RWPE1 (cell line): Measurements from ENCODE around the gene KDM4B.

Experiments
- CTCF ChIA-PET: fragments of 350-600 bp; sonication (Branson Sonifier 250); formaldehyde crosslinking; extraction: SDS; loops from one replicate; lab custom pipeline; 2021; lab: Yijun Ruan, JAX
- POLR2A ChIA-PET: fragments of 400-600 bp; formaldehyde crosslinking; extraction: SDS; loops from one replicate; lab custom pipeline; 2020; ENCODE audit warnings: antibody characterized with exemption; ENCODE audit not compliant: low non-redundant PET; lab: Yijun Ruan, JAX
- DNase-seq: peaks from one replicate; pipeline ENCODE4 v3.0.0; 2012; ENCODE audit warnings: low spot score
- H3K27ac ChIP-seq: fragments of 450-650 bp; 2 replicates; pipeline ENCODE4 v1.5.1; 2017
- TF ChIP-seq, protein P1 (sequence below): fragments of 450-650 bp; conservative IDR thresholded peaks from 2 replicates; pipeline ENCODE4 v1.5.1; 2017; ENCODE audit warnings: low read depth, mild to moderate bottlenecking

KDM4B gene

DNA sequence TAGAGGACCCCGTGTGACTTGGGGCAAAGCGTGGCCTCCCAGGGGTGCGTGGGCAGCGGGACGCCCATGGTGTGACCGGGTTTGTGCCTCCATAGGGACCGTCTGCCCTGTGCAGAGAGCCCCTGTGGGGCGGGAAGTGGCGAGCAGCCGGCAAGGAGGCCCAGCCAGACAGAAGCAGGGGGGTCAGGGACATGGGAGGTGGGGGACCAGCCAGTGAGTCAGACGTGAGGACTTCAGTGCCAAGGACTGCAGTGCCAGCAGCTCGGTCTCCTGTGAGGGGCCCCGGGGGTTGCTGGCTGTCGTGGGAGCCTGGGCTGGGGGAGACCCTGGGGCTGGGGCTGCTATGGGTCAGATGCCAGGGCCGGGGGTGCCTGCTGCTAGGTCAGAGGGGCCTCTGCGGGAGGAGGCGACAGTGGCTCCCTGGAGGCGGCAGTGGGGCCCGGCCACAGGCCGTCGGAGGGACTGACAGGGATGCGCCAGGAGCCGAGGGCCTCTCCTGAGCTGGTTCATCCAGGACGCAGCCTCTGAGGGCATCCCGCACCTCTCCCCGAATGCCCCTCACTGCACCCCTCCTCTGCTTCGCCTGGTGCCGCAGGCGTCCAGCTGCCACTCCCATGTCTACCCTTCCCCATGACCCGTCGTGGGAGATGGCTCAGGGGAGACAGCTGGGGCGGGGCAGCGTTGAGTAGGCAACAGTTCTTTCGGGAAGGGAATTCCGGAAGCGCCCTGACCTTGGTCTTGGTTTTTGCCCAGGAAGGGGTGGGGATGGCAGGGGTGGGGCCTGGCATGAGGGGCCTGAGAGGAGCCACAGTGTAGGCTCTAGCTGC lies 80.0 kb downstream of the KDM4B start:
- CTCF ChIA-PET, result interaction anchor here (0.6 to 1.4 kb wide), 29 partner anchors 10 to 1223 kb away, joined by 3 to 7 read pairs (median 4); no protein-coding TSS in a partner anchor
- peak overlapping the region; percentile 90 for H3K27ac ChIP-seq
- TF ChIP-seq, protein P1, sequence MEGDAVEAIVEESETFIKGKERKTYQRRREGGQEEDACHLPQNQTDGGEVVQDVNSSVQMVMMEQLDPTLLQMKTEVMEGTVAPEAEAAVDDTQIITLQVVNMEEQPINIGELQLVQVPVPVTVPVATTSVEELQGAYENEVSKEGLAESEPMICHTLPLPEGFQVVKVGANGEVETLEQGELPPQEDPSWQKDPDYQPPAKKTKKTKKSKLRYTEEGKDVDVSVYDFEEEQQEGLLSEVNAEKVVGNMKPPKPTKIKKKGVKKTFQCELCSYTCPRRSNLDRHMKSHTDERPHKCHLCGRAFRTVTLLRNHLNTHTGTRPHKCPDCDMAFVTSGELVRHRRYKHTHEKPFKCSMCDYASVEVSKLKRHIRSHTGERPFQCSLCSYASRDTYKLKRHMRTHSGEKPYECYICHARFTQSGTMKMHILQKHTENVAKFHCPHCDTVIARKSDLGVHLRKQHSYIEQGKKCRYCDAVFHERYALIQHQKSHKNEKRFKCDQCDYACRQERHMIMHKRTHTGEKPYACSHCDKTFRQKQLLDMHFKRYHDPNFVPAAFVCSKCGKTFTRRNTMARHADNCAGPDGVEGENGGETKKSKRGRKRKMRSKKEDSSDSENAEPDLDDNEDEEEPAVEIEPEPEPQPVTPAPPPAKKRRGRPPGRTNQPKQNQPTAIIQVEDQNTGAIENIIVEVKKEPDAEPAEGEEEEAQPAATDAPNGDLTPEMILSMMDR, result no peak
- POLR2A ChIA-PET, result no interaction called here
- no peak for DNase-seq

DNA sequence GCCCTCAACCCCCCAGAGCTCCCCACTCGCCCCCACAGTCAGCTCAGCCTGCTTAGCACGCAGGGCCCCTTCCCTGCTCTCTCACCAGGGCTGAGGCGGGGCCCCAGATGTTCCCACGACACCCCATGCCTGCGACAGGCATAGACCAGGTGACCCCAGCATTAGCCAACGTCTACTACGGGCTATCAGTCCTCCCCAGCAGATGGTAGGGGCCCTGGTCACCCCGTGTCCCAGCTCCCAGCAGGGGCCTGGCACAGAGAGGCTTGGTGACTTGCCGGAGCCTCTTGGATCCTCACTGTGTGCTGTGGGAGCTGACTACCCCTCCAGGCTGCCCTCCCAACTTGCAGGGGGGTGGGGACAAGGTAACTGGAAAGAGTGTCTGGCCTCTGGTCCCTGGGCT lies 80.6 kb downstream of the KDM4B start:
- DNase-seq, result no peak
- ChIA-PET CTCF (interaction anchor here (0.6 to 1.4 kb wide), 2 partner anchors 35 to 233 kb away, joined by 4 read pairs; no protein-coding TSS in a partner anchor), POLR2A (no interaction called here)
- H3K27ac ChIP-seq, result peak overlapping the region; percentile 90
- TF ChIP-seq, protein P1, result no peak

DNA sequence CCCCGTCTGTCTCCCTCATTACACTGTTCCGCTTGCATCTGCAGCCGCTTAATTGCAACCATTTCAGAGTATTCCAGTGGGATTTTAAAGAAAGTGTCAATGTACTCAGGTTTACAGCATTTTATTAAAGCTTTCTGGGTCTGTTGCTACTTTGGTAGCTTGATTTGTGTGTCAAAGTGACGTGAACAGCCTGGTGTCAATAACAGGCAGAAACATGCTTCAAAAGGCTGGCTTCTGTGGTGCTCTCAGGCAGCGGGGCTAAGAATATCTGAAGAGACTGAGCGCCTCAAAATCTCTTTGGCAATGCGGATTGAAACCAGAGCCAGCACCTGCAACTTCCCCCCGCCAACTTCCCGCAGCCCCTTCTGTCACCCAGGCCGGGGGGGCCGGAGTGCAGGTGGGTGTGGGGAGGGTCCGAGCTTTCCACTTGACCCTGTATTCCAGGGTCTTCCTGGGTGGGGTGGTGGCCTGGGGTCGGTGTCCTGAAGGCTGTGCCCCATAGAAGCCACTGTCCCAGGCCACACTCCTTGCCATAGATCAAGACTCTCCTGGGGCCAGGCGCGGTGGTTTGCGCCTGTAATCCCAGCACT lies 81.2 kb downstream of the KDM4B start:
- CTCF ChIA-PET, result interaction anchor here (0.7 kb wide), 1 partner anchor 215 kb away, joined by 5 read pairs; no protein-coding TSS in a partner anchor
- peak overlapping the region; percentile 90 for H3K27ac ChIP-seq
- TF ChIP-seq, protein P1, result no peak
- DNase-seq, result no peak
- POLR2A ChIA-PET, result no interaction called here

DNA sequence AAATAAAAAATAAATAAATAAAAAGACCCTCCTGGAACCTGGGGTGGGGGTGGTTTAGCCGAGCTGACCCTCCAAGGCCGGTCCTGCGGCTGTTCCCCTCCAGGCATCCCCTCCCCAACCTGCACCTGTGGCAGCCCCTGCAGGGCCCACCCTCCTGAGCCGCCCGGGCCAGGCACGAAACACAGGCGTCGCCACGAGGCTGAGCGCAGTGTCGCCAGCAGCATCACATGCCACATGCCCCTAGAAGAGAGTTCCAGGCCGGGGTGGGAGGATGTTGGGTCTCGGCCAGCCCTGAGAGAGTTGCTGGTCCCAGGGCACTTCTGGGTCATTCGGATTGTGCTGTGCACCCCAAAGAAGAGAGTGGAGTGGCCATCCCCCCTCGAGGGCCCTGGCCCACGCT lies 82.0 kb downstream of the KDM4B start:
- TF ChIP-seq, protein P1, result no peak
- no peak overlapping the region for H3K27ac ChIP-seq
- no peak for DNase-seq
- CTCF ChIA-PET, result interaction anchor here (0.7 kb wide), 1 partner anchor 216 kb away, joined by 5 read pairs; no protein-coding TSS in a partner anchor
- POLR2A ChIA-PET, result no interaction called here

DNA sequence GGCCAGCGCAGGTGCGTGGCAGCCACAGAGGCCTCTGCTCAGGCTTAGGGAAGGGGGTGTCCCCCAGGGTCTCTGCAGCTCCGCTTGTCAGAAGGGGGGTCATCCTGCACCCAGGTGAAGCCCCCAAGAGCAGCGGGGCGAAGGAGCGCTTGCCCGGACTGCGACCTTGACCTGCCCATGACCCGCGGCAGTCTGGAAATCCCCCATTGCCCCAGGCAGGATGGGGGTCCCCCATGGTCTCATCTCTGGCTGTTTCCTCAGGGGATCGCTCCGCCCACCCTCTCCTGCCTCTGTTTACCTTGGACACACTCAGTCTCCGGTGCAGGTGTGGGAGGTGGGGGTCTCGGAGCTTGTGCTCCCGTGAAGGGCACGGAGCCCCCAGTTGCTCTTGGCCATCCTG lies 82.7 kb downstream of the KDM4B start:
- DNase-seq, result no peak
- no peak overlapping the region for H3K27ac ChIP-seq
- TF ChIP-seq, protein P1, result no peak
- ChIA-PET POLR2A (no interaction called here), CTCF (no interaction called here)

DNA sequence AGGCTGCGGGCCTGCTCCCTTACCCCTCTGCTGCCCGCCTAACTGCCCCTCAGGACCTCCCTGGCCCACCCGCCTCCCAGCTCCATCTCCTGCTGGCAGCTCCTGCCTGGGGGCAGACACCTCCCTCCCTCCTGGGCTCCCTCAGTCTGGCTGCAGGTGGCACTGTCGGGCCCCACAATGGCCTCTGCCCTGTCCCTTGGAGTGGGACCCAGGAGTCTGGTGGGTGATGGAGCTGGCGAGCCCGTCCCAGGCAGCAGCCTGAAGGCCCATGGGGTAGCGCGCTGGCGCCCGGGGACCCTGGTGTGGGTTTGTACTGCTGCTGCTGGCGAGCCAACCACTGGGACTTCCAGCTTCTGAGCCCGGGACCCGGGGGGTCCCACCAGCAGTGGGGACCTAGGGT lies 83.6 kb downstream of the KDM4B start:
- ChIA-PET CTCF (no interaction called here), POLR2A (no interaction called here)
- no peak overlapping the region; the same call in 1 of the 2 replicates for H3K27ac ChIP-seq
- no peak for DNase-seq
- TF ChIP-seq, protein P1, result no peak
